GM12878 (cell line): Measurements from ENCODE around the gene CDKL1. TPM values are rescaled to one million over a fixed set of nuclear protein-coding genes. Genes with fewer than 3 reads are reported as not detected.

Experiments used
- ATAC-seq: fragments of 200-7000 bp; cut with Tn5 transposase; 3 replicates; pipeline ENCODE4 v1.9.1; 2020; ENCODE audit warnings: mild to moderate bottlenecking, moderate library complexity
- BruUV-seq: library from RNA; stranded (reverse); fragments of 400-500 nt; replicated peaks from 2 replicates; lab custom pipeline; 2021; lab: Mats Ljungman, UMichigan
- CTCF ChIA-PET: fragments of 300-600 bp; sonication (Branson Sonifier 250); formaldehyde crosslinking; extraction: SDS; loops from one replicate; lab custom pipeline; 2021; ENCODE audit warnings: inconsistent platforms; lab: Yijun Ruan, JAX
- POLR2A ChIA-PET: fragments of 350-600 bp; formaldehyde crosslinking; extraction: SDS; loops from one replicate; lab custom pipeline; 2021; ENCODE audit warnings: inconsistent platforms; lab: Charles Lee
- RAD21 ChIA-PET: fragments of 300-600 bp; sonication (Branson Sonifier 250); formaldehyde crosslinking; loops from one replicate; lab custom pipeline; 2023; ENCODE audit warnings: antibody characterized with exemption; ENCODE audit not compliant: unreplicated experiment; lab: Charles Lee
- SMC1A ChIA-PET: fragments of 300-600 bp; sonication (Branson Sonifier 250); formaldehyde crosslinking; loops from one replicate; lab custom pipeline; 2023; ENCODE audit not compliant: unreplicated experiment, uncharacterized antibody; lab: Charles Lee
- DNase-seq: peaks from one replicate; pipeline ENCODE4 v3.0.0-alpha.2; 2011; ENCODE audit warnings: low read depth, low spot score
- FAIRE-seq: peaks from 3 replicates; lab custom pipeline; 2011; peaks lifted over from hg19 to GRCh38; lab: Jason Lieb, UNC
- H2AFZ ChIP-seq: 2 replicates; pipeline ENCODE4 v1.6.0; 2011; ENCODE audit warnings: low read depth, low read length, control low read depth; ENCODE audit not compliant: control insufficient read depth
- H3K27ac ChIP-seq: 2 replicates; pipeline ENCODE4 v1.5.1; 2011; ENCODE audit warnings: control low read depth; ENCODE audit not compliant: control insufficient read depth, insufficient read depth
- H3K27me3 ChIP-seq, 2 experiments: replicated peaks in 1 of 2; 2 replicates each; pipeline versions ENCODE4 v1.6.0 to v1.6.1; 2011; ENCODE audit warnings: low read length in 1 of 2; ENCODE audit not compliant: control insufficient read depth in 2 of 2, insufficient read depth in 2 of 2
- H3K36me3 ChIP-seq, 2 experiments: 2 replicates each; pipeline ENCODE4 v1.5.1; 2011; ENCODE audit warnings: low read length in 1 of 2; ENCODE audit not compliant: control insufficient read depth in 2 of 2, insufficient read depth in 2 of 2
- H3K4me1 ChIP-seq: 2 replicates; pipeline ENCODE4 v1.6.1; 2011; ENCODE audit warnings: mild to moderate bottlenecking, low read length, moderate library complexity, mixed read lengths; ENCODE audit not compliant: control insufficient read depth, insufficient read depth
- H3K4me2 ChIP-seq: 2 replicates; pipeline ENCODE4 v1.6.0; 2011; ENCODE audit warnings: control low read depth; ENCODE audit not compliant: control insufficient read depth, insufficient read depth
- H3K4me3 ChIP-seq: fragments of 200-600 bp; sonication (generic); 2 replicates; pipeline ENCODE4 v1.5.1; 2016
- H3K79me2 ChIP-seq: 2 replicates; pipeline ENCODE4 v1.6.0; 2011; ENCODE audit warnings: low read length; ENCODE audit not compliant: control insufficient read depth, insufficient read depth
- H3K9ac ChIP-seq: 2 replicates; pipeline ENCODE4 v1.8.0; 2011; ENCODE audit warnings: low read length, control low read depth, mixed read lengths; ENCODE audit not compliant: control insufficient read depth, insufficient read depth
- H3K9me3 ChIP-seq: replicated peaks from 3 replicates; pipeline ENCODE4 v1.5.1; 2011; ENCODE audit warnings: mild to moderate bottlenecking, low read length; ENCODE audit not compliant: control insufficient read depth, insufficient read depth
- H4K20me1 ChIP-seq: 2 replicates; pipeline ENCODE4 v1.6.0; 2011; ENCODE audit not compliant: control insufficient read depth, insufficient read depth
- CHD1 ChIP-seq: IDR thresholded peaks from 2 replicates; pipeline ENCODE4 v1.6.1; 2012; ENCODE audit warnings: low read depth, low read length, improper control_type of control experiment
- CHD2 ChIP-seq: IDR thresholded peaks from 2 replicates; pipeline ENCODE4 v1.6.1; 2011; ENCODE audit warnings: low read depth, low read length, improper control_type of control experiment, borderline replicate concordance
- NFYB ChIP-seq: IDR thresholded peaks from 2 replicates; pipeline ENCODE4 v1.6.1; 2011; ENCODE audit warnings: low read depth, mild to moderate bottlenecking, low read length, improper control_type of control experiment, moderate library complexity; ENCODE audit not compliant: insufficient read depth
- WRNIP1 ChIP-seq: IDR thresholded peaks from 2 replicates; pipeline ENCODE4 v1.6.1; 2011; ENCODE audit warnings: low read depth, low read length, improper control_type of control experiment, borderline replicate concordance
- YBX1 ChIP-seq: fragments of 450-650 bp; IDR thresholded peaks from 2 replicates; pipeline ENCODE4 v1.6.1; 2016; ENCODE audit warnings: antibody characterized with exemption
- ZNF622 ChIP-seq: fragments of 450-650 bp; IDR thresholded peaks from 2 replicates; pipeline ENCODE4 v1.6.1; 2017; ENCODE audit warnings: mild to moderate bottlenecking, inconsistent platforms
- WGBS: methylation state at CpG from one replicate; pipeline ENCODE4 v1.1.6; 2016; ENCODE audit warnings: low lambda C conversion rate; ENCODE audit not compliant: insufficient replicate concordance, insufficient coverage; ENCODE audit errors: missing lambda C conversion rate; 5-methylcytosine and 5-hydroxymethylcytosine counted together
- in situ Hi-C: fragments of 300-500 bp; cut with MboI; formaldehyde crosslinking; loops from 9 replicates; pipeline ENCODE4 v1.14.3; 2018; ENCODE audit warnings: mixed read lengths
- intact Hi-C: fragments of 100-400 bp; cut with micrococcal nuclease; formaldehyde crosslinking; loops from one replicate; pipeline ENCODE4 v1.14.2; 2022; ENCODE audit not compliant: unreplicated experiment
- polyA plus RNA-seq, 11 experiments: library from polyadenylated mRNA; depleted of rRNA in 4 of 11; unstranded in 6 of 11; stranded (reverse) in 5 of 11; fragments of >200 nt; fragmentation: Nextera tagmentation in 4 of 11; fragmentation: Illumina TruSeq in 1 of 11; extraction: Ambion mirVana in 4 of 11; extraction: Trizol in 1 of 11; gene quantifications; 1 replicate in 1 of 11; 2 replicates in 10 of 11; pipeline versions ENCODE4 v1.2.1 to v1.2.3, GENCODE V29; 2011 to 2016; ENCODE audit warnings: inconsistent platforms in 2 of 11, missing spikeins in 2 of 11, low read depth in 1 of 11
- total RNA-seq, 4 experiments: library from RNA; depleted of rRNA in 3 of 4; stranded (reverse); fragments of >200 nt in 3 of 4; fragmentation: Illumina TruSeq in 1 of 4; extraction: Trizol in 1 of 4; gene quantifications; 2 replicates each; pipeline versions ENCODE4 v1.2.1 to v1.2.3, GENCODE V29; 2013 to 2021
- TF ChIP-seq, protein P1 (sequence below): fragments of 450-650 bp; formaldehyde crosslinking; IDR thresholded peaks from 2 replicates; pipeline ENCODE4 v1.4.0; 2022; ENCODE audit warnings: mild to moderate bottlenecking, moderate library complexity
- TF ChIP-seq, protein P2 (sequence below): fragments of 450-650 bp; IDR thresholded peaks from 2 replicates; pipeline ENCODE4 v1.6.1; 2017; ENCODE audit warnings: mild to moderate bottlenecking
- TF ChIP-seq, protein P3 (sequence below): fragments of 450-650 bp; IDR thresholded peaks from 2 replicates; pipeline ENCODE4 v1.6.1; 2017; ENCODE audit warnings: mild to moderate bottlenecking, low read depth, inconsistent platforms; ENCODE audit not compliant: poor library complexity, severe bottlenecking

CDKL1 gene
- total and polyA plus RNA-seq, 10 of the 15 experiments (the other 5 are each of a cell fraction or from before 2014, with no cell fraction given): 9.0 to 19.0 (median 11.1) TPM

DNA sequence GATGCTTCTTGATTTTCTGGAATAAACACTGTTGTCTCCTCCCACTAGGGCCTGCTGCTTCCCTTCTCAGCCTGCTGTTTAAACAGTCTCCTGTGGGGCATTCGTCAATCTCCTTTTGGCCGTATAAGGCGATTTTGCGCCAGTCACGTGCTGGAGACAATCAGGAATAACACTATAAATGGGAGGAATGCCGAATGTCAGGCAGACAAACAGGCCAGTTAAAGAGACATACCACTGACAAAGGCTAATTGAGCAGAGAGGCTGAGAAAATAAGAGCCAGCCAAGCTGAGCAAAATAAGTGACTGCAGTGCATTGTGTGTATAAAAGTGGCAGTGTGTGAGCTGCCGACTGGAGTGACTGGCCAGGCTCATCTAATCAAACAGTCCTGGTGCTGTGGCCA lies 61.3 kb downstream of the CDKL1 start:
- no peak; the same call in 2 of the 3 replicates for ATAC-seq
- Histone ChIP-seq H2AFZ (no peak overlapping the region), H3K9ac (no peak overlapping the region), H3K4me1 (peaks cover 5% of the 10 kb centered on the region), H4K20me1 (no peaks in the 10 kb centered on the region), H3K4me2 (no peak overlapping the region), H3K79me2 (no peaks in the 10 kb centered on the region), H3K36me3 (peaks cover 2 to 10% of the 10 kb centered on the region in 2 experiments; a peak in 2 of 4 replicates), H3K4me3 (no peak overlapping the region), H3K27me3 (no peaks in the 10 kb centered on the region), H3K27ac (no peak overlapping the region), H3K9me3 (no peaks in the 10 kb centered on the region)
- in situ Hi-C loops: no loop called here
- BruUV-seq: no TSS peak
- DNase-seq: no peak
- intact Hi-C loops: no loop called here
- RAD21 ChIA-PET: interaction anchor here (0.6 kb wide), 2 partner anchors 80 to 441 kb away, joined by 4 read pairs; no protein-coding TSS in a partner anchor
- WGBS: 98% methylated on average over 7 of the region's 7 CpGs
- FAIRE-seq: no peak
- POLR2A ChIA-PET: interaction anchor here (0.6 to 1.4 kb wide), 2 partner anchors 115 to 714 kb away, joined by 3 to 7 read pairs; no protein-coding TSS in a partner anchor
- SMC1A ChIA-PET: interaction anchor here (1.2 to 1.6 kb wide), 2 partner anchors 15 to 176 kb away, joined by 4 to 6 read pairs; no protein-coding TSS in a partner anchor
- TF ChIP-seq, protein P1, sequence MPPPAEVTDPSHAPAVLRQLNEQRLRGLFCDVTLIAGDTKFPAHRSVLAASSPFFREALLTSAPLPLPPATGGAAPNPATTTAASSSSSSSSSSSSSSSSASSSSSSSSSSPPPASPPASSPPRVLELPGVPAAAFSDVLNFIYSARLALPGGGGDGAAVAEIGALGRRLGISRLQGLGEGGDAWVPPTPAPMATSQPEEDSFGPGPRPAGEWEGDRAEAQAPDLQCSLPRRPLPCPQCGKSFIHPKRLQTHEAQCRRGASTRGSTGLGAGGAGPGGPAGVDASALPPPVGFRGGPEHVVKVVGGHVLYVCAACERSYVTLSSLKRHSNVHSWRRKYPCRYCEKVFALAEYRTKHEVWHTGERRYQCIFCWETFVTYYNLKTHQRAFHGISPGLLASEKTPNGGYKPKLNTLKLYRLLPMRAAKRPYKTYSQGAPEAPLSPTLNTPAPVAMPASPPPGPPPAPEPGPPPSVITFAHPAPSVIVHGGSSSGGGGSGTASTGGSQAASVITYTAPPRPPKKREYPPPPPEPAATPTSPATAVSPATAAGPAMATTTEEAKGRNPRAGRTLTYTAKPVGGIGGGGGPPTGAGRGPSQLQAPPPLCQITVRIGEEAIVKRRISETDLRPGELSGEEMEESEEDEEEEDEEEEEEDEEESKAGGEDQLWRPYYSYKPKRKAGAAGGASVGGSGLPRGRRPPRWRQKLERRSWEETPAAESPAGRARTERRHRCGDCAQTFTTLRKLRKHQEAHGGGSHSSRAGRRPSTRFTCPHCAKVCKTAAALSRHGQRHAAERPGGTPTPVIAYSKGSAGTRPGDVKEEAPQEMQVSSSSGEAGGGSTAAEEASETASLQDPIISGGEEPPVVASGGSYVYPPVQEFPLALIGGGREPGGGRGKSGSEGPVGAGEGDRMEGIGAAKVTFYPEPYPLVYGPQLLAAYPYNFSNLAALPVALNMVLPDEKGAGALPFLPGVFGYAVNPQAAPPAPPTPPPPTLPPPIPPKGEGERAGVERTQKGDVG (CRISPR knock-in tag): no peak
- TF ChIP-seq, protein P2, sequence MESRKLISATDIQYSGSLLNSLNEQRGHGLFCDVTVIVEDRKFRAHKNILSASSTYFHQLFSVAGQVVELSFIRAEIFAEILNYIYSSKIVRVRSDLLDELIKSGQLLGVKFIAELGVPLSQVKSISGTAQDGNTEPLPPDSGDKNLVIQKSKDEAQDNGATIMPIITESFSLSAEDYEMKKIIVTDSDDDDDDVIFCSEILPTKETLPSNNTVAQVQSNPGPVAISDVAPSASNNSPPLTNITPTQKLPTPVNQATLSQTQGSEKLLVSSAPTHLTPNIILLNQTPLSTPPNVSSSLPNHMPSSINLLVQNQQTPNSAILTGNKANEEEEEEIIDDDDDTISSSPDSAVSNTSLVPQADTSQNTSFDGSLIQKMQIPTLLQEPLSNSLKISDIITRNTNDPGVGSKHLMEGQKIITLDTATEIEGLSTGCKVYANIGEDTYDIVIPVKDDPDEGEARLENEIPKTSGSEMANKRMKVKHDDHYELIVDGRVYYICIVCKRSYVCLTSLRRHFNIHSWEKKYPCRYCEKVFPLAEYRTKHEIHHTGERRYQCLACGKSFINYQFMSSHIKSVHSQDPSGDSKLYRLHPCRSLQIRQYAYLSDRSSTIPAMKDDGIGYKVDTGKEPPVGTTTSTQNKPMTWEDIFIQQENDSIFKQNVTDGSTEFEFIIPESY: no peak
- TF ChIP-seq YBX1: no peak
- TF ChIP-seq WRNIP1: no peak
- no peak for TF ChIP-seq CHD2
- no peak for TF ChIP-seq NFYB
- TF ChIP-seq, protein P3, sequence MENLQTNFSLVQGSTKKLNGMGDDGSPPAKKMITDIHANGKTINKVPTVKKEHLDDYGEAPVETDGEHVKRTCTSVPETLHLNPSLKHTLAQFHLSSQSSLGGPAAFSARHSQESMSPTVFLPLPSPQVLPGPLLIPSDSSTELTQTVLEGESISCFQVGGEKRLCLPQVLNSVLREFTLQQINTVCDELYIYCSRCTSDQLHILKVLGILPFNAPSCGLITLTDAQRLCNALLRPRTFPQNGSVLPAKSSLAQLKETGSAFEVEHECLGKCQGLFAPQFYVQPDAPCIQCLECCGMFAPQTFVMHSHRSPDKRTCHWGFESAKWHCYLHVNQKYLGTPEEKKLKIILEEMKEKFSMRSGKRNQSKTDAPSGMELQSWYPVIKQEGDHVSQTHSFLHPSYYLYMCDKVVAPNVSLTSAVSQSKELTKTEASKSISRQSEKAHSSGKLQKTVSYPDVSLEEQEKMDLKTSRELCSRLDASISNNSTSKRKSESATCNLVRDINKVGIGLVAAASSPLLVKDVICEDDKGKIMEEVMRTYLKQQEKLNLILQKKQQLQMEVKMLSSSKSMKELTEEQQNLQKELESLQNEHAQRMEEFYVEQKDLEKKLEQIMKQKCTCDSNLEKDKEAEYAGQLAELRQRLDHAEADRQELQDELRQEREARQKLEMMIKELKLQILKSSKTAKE: no peak
- TF ChIP-seq ZNF622: no peak
- no peak for TF ChIP-seq CHD1
- CTCF ChIA-PET: interaction anchor here (2.2 kb wide), 1 partner anchor 15 kb away, joined by 14 read pairs; no protein-coding TSS in a partner anchor
